Adipocyte (in vitro differentiated cells): ENCODE measurements around the gene TFCP2.

ENCODE experiments used
- DNase-seq: peaks from one replicate; pipeline ENCODE4 v3.0.0-alpha.2; 2015; ENCODE audit warnings: low read depth
- H3K27me3 ChIP-seq: replicated peaks from 2 replicates; pipeline ENCODE4 v1.7.0; 2013; ENCODE audit warnings: mild to moderate bottlenecking, low read length, moderate library complexity; ENCODE audit not compliant: control insufficient read depth, insufficient read depth
- H3K36me3 ChIP-seq: 2 replicates; pipeline ENCODE4 v1.7.0; 2013; ENCODE audit warnings: low read length, mild to moderate bottlenecking, moderate library complexity; ENCODE audit not compliant: control insufficient read depth, insufficient read depth, severe bottlenecking
- H3K4me1 ChIP-seq: 2 replicates; pipeline ENCODE4 v1.7.0; 2013; ENCODE audit warnings: mild to moderate bottlenecking, low read length, moderate library complexity; ENCODE audit not compliant: control insufficient read depth, insufficient read depth
- H3K4me3 ChIP-seq: 2 replicates; pipeline ENCODE4 v1.7.0; 2013; ENCODE audit warnings: mild to moderate bottlenecking, low read length, moderate library complexity
- H3K9ac ChIP-seq: 2 replicates; pipeline ENCODE4 v1.7.0; 2013; ENCODE audit warnings: mild to moderate bottlenecking, low read length, moderate library complexity
- H3K9me3 ChIP-seq: 2 replicates; pipeline ENCODE4 v1.7.0; 2013; ENCODE audit warnings: mild to moderate bottlenecking, low read length, moderate library complexity; ENCODE audit not compliant: control insufficient read depth

TFCP2 gene

GRCh38 chr12:51077930-51078329, 95.0 kb downstream of the TFCP2 start:
- H3K9ac ChIP-seq: peak overlapping the region; percentile 36
- DNase-seq: peak; percentile 40
- peaks cover 11% of the 10 kb centered on the region for H3K36me3 ChIP-seq
- no peaks in the 10 kb centered on the region for H3K9me3 ChIP-seq
- H3K4me1 ChIP-seq: peaks cover 47% of the 10 kb centered on the region
- peak overlapping the region; percentile 31 for H3K4me3 ChIP-seq
- no peaks in the 10 kb centered on the region for H3K27me3 ChIP-seq

GRCh38 chr12:51076236-51076930, 96.6 kb downstream of the TFCP2 start:
- no peaks in the 10 kb centered on the region for H3K9me3 ChIP-seq
- peaks cover 38% of the 10 kb centered on the region for H3K4me1 ChIP-seq
- no peaks in the 10 kb centered on the region for H3K27me3 ChIP-seq
- no peak overlapping the region for H3K4me3 ChIP-seq
- DNase-seq: no peak
- peak overlapping the region; percentile 65 for H3K9ac ChIP-seq
- H3K36me3 ChIP-seq: peaks cover 26% of the 10 kb centered on the region

- Histone ChIP-seq H3K4me3 (no peak overlapping the region), H3K9me3 (no peaks in the 10 kb centered on the region), H3K9ac (peak overlapping the region; percentile 7), H3K36me3 (peaks cover 36% of the 10 kb centered on the region), H3K4me1 (peaks cover 38% of the 10 kb centered on the region), H3K27me3 (no peaks in the 10 kb centered on the region)
- DNase-seq: no peak
Observed at GRCh38 chr12:51075390-51075789, 97.5 kb downstream of the TFCP2 start.

- Histone ChIP-seq H3K4me1 (peaks cover 33% of the 10 kb centered on the region), H3K4me3 (no peak overlapping the region), H3K9me3 (no peaks in the 10 kb centered on the region), H3K36me3 (peaks cover 60% of the 10 kb centered on the region), H3K27me3 (no peaks in the 10 kb centered on the region), H3K9ac (no peak overlapping the region)
- DNase-seq: no peak
Observed at GRCh38 chr12:51071663-51072062, 101.3 kb downstream of the TFCP2 start.

- DNase-seq: peak; percentile 82
- Histone ChIP-seq H3K36me3 (peaks cover 76% of the 10 kb centered on the region), H3K9me3 (no peaks in the 10 kb centered on the region), H3K4me1 (peaks cover 16% of the 10 kb centered on the region), H3K9ac (peak overlapping the region; percentile 49), H3K4me3 (peak overlapping the region; percentile 8), H3K27me3 (no peaks in the 10 kb centered on the region)
Observed at GRCh38 chr12:51070004-51070403, 102.9 kb downstream of the TFCP2 start.

GRCh38 chr12:51067771-51068170, 105.2 kb downstream of the TFCP2 start:
- DNase-seq: no peak
- Histone ChIP-seq H3K4me3 (no peak overlapping the region), H3K9me3 (no peaks in the 10 kb centered on the region), H3K4me1 (peaks cover 17% of the 10 kb centered on the region), H3K36me3 (peaks cover 86% of the 10 kb centered on the region), H3K27me3 (no peaks in the 10 kb centered on the region), H3K9ac (no peak overlapping the region)

GRCh38 chr12:51067229-51067628, 105.7 kb downstream of the TFCP2 start:
- Histone ChIP-seq H3K27me3 (no peaks in the 10 kb centered on the region), H3K4me3 (no peak overlapping the region), H3K9me3 (no peaks in the 10 kb centered on the region), H3K9ac (no peak overlapping the region), H3K4me1 (peaks cover 20% of the 10 kb centered on the region), H3K36me3 (peaks cover 86% of the 10 kb centered on the region)
- no peak for DNase-seq

GRCh38 chr12:51065530-51065929, 107.4 kb downstream of the TFCP2 start:
- Histone ChIP-seq H3K9ac (no peak overlapping the region), H3K4me1 (peaks cover 20% of the 10 kb centered on the region), H3K4me3 (no peak overlapping the region), H3K36me3 (peaks cover 83% of the 10 kb centered on the region), H3K27me3 (no peaks in the 10 kb centered on the region), H3K9me3 (no peaks in the 10 kb centered on the region)
- DNase-seq: no peak

- DNase-seq: no peak
- Histone ChIP-seq H3K9ac (no peak overlapping the region), H3K9me3 (no peaks in the 10 kb centered on the region), H3K4me1 (peaks cover 11% of the 10 kb centered on the region), H3K36me3 (peaks cover 94% of the 10 kb centered on the region), H3K4me3 (no peak overlapping the region), H3K27me3 (no peaks in the 10 kb centered on the region)
Observed at GRCh38 chr12:51062631-51063397, 110.1 kb downstream of the TFCP2 start.

- H3K9me3 ChIP-seq: no peaks in the 10 kb centered on the region
- H3K4me3 ChIP-seq: no peak overlapping the region
- no peak overlapping the region for H3K9ac ChIP-seq
- H3K27me3 ChIP-seq: no peaks in the 10 kb centered on the region
- peaks cover 91% of the 10 kb centered on the region for H3K36me3 ChIP-seq
- DNase-seq: no peak
- peaks cover 15% of the 10 kb centered on the region for H3K4me1 ChIP-seq
Observed at GRCh38 chr12:51059086-51059485, 113.8 kb downstream of the TFCP2 start.

- peaks cover 84% of the 10 kb centered on the region for H3K36me3 ChIP-seq
- H3K27me3 ChIP-seq: no peaks in the 10 kb centered on the region
- peaks cover 13% of the 10 kb centered on the region for H3K4me1 ChIP-seq
- no peak for DNase-seq
- no peak overlapping the region for H3K4me3 ChIP-seq
- no peak overlapping the region for H3K9ac ChIP-seq
- H3K9me3 ChIP-seq: no peaks in the 10 kb centered on the region
Observed at GRCh38 chr12:51056242-51056641, 116.7 kb downstream of the TFCP2 start.
